Thyroid gland (tissue), 4 donors: ENCODE results near the gene SPTBN1. TPM values are rescaled to one million over a fixed set of nuclear protein-coding genes. Genes with fewer than 3 reads are reported as not detected.

Experiments
- DNase-seq, 2 donors: peaks; one replicate each; pipeline ENCODE4 v3.0.0-alpha.2; 2019
- H3K27ac ChIP-seq, 3 donors: fragments of 200-600 bp; sonication (generic); 1 replicate in 2 of 3; 2 replicates in 1 of 3; pipeline ENCODE4 v1.5.1; 2016 to 2019; ENCODE audit warnings: mild to moderate bottlenecking in 1 of 3, moderate library complexity in 1 of 3
- H3K27me3 ChIP-seq: fragments of 200-600 bp; sonication (generic); one replicate; pipeline ENCODE4 v1.5.1; 2019
- H3K36me3 ChIP-seq, 2 donors: fragments of 200-600 bp; sonication (generic); one replicate each; pipeline ENCODE4 v1.5.1; 2016 to 2019
- H3K4me1 ChIP-seq, 2 donors: fragments of 200-600 bp; sonication (generic); one replicate each; pipeline ENCODE4 v1.5.1; 2017 to 2019
- H3K4me3 ChIP-seq, 3 donors: fragments of 200-600 bp; sonication (generic); replicated peaks in 1 of 3; 1 replicate in 2 of 3; 2 replicates in 1 of 3; pipeline ENCODE4 v1.5.1; 2016; ENCODE audit warnings: mild to moderate bottlenecking in 1 of 3
- H3K9me3 ChIP-seq: fragments of 200-600 bp; sonication (generic); one replicate; pipeline ENCODE4 v1.5.1; 2017
- CTCF ChIP-seq, 6 experiments: fragments of 200-600 bp in 3 of 6; fragments of 450-650 bp in 3 of 6; sonication (generic) in 3 of 6; IDR thresholded peaks; one replicate each; pipeline ENCODE4 v1.5.1; 2016 to 2019; ENCODE audit warnings: antibody characterized with exemption in 6 of 6, mild to moderate bottlenecking in 2 of 6, inconsistent platforms in 1 of 6, moderate library complexity in 1 of 6
- POLR2A ChIP-seq, 2 donors: fragments of 450-650 bp; IDR thresholded peaks; one replicate each; pipeline ENCODE4 v1.6.1; 2017; ENCODE audit warnings: antibody characterized with exemption in 2 of 2, mild to moderate bottlenecking in 2 of 2, moderate library complexity in 1 of 2
- WGBS, 2 donors: methylation state at CpG; one replicate each; pipeline ENCODE4 v1.1.5; 2017; 5-methylcytosine and 5-hydroxymethylcytosine counted together
- intact Hi-C: fragments of 100-400 bp; cut with DNase I; formaldehyde crosslinking; loops from one replicate; pipeline ENCODE4 v1.15.1; 2023
- total RNA-seq, 4 donors: library from RNA; depleted of rRNA; stranded (reverse); fragments of >200 nt; gene quantifications; one replicate each; pipeline ENCODE4 v1.2.3, GENCODE V29; 2016

The SPTBN1 gene
- total RNA-seq, 4 donors from 2014 or later, result 381 to 513 (median 419) TPM

GRCh38 chr2:54471221-54471711 is 15.1 kb downstream of the SPTBN1 start:
- Histone ChIP-seq H3K9me3 (no peaks in the 10 kb centered on the region), H3K36me3 (no peaks in the 10 kb centered on the region), H3K4me1 (peaks cover 36 to 61% of the 10 kb centered on the region in 2 donors), H3K27me3 (no peaks in the 10 kb centered on the region), H3K27ac (peak overlapping the region; percentile 78 to 87 (median 87)), H3K4me3 (no peak overlapping the region)
- peak; percentile 78 to 83 for DNase-seq
- TF ChIP-seq CTCF (IDR thresholded peaks at IDR 0.05) (no peak), POLR2A (IDR thresholded peaks at IDR 0.05) (no peak)
- 6 to 8% methylated on average over 1 of the region's 1 CpG for WGBS, 2 donors
- intact Hi-C loops, result no loop called here

- no peak overlapping the region for H3K4me3 ChIP-seq
- H3K4me1 ChIP-seq, result peaks cover 54 to 64% of the 10 kb centered on the region in 2 donors
- DNase-seq, result no peak
- H3K9me3 ChIP-seq, result no peaks in the 10 kb centered on the region
- TF ChIP-seq POLR2A (IDR thresholded peaks at IDR 0.05) (no peak), CTCF (IDR thresholded peaks at IDR 0.05) (no peak)
- no peaks in the 10 kb centered on the region for H3K27me3 ChIP-seq
- intact Hi-C loops, result no loop called here
- no peaks in the 10 kb centered on the region for H3K36me3 ChIP-seq
- H3K27ac ChIP-seq, result peak overlapping the region in 2 of 3 donors; percentile 27 to 36
- WGBS, 2 donors, result 85 to 95% methylated on average over 1 of the region's 1 CpG
Measured at GRCh38 chr2:54473851-54474250, 17.7 kb downstream of the SPTBN1 start.

- H3K4me3 ChIP-seq, result no peak overlapping the region
- peak; percentile 40 for DNase-seq
- intact Hi-C loops, result no loop called here
- TF ChIP-seq POLR2A (IDR thresholded peaks at IDR 0.05), result no peak
- no peak for TF ChIP-seq CTCF (IDR thresholded peaks at IDR 0.05)
- H3K9me3 ChIP-seq, result no peaks in the 10 kb centered on the region
- WGBS, 2 donors, result 62 to 64% methylated on average over 3 of the region's 3 CpGs
- peak overlapping the region in 2 of 3 donors; percentile 48 to 59 for H3K27ac ChIP-seq
- peaks cover 62 to 64% of the 10 kb centered on the region in 2 donors for H3K4me1 ChIP-seq
- no peaks in the 10 kb centered on the region for H3K36me3 ChIP-seq
- H3K27me3 ChIP-seq, result no peaks in the 10 kb centered on the region
Measured at GRCh38 chr2:54475285-54475684, 19.2 kb downstream of the SPTBN1 start.

GRCh38 chr2:54475919-54476318 is 19.8 kb downstream of the SPTBN1 start:
- Histone ChIP-seq H3K27ac (peak overlapping the region in 2 of 3 donors; percentile 48 to 59), H3K4me3 (no peak overlapping the region), H3K4me1 (peaks cover 62 to 66% of the 10 kb centered on the region in 2 donors), H3K27me3 (no peaks in the 10 kb centered on the region), H3K9me3 (no peaks in the 10 kb centered on the region), H3K36me3 (no peaks in the 10 kb centered on the region)
- 76 to 93% methylated on average over 5 of the region's 5 CpGs for WGBS, 2 donors
- no peak for DNase-seq
- intact Hi-C loops, result no loop called here
- TF ChIP-seq POLR2A (IDR thresholded peaks at IDR 0.05) (no peak), CTCF (IDR thresholded peaks at IDR 0.05) (no peak)

GRCh38 chr2:54476852-54477251 is 20.7 kb downstream of the SPTBN1 start:
- H3K36me3 ChIP-seq, result no peaks in the 10 kb centered on the region
- H3K27me3 ChIP-seq, result no peaks in the 10 kb centered on the region
- no peak overlapping the region for H3K4me3 ChIP-seq
- no peak for DNase-seq
- no peak for TF ChIP-seq CTCF (IDR thresholded peaks at IDR 0.05)
- no peak for TF ChIP-seq POLR2A (IDR thresholded peaks at IDR 0.05)
- WGBS, 2 donors, result 61 to 65% methylated on average over 2 of the region's 2 CpGs
- intact Hi-C loops, result no loop called here
- peaks cover 59 to 64% of the 10 kb centered on the region in 2 donors for H3K4me1 ChIP-seq
- no peaks in the 10 kb centered on the region for H3K9me3 ChIP-seq
- peak overlapping the region in 2 of 3 donors; percentile 27 to 29 for H3K27ac ChIP-seq
